GM20000 (cell line): ENCODE data around the gene TMC2.

Experiments
- DNase-seq: peaks from one replicate; pipeline ENCODE4 v3.0.0; 2012; ENCODE audit warnings: low spot score
- TF ChIP-seq, protein P1 (sequence below): IDR thresholded peaks from 2 replicates; pipeline ENCODE4 v1.5.1; 2012; ENCODE audit warnings: mild to moderate bottlenecking, control low read depth; ENCODE audit errors: extremely low read depth, missing control alignments

The TMC2 gene

DNA sequence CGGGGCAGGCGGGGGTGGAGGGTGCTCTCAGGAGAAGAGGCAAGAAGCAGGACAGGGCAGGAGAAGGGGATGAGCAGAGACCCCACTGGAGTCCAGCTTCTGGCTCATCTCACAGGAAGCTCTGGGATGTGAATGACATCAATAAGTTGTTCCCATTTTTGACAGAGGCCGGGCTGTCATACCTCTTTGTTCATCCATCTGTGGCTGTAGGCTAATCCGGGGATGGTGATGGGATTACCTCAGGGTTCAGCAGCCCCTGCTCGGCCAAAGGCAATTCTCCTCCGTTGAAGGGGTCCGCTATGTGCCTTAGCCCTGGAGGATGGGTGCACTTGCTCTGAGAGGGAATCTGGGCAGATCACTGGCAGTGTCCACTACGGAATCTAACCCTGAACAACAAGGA is 3.3 kb upstream of the TMC2 start:
- DNase-seq, result no peak
- TF ChIP-seq, protein P1, sequence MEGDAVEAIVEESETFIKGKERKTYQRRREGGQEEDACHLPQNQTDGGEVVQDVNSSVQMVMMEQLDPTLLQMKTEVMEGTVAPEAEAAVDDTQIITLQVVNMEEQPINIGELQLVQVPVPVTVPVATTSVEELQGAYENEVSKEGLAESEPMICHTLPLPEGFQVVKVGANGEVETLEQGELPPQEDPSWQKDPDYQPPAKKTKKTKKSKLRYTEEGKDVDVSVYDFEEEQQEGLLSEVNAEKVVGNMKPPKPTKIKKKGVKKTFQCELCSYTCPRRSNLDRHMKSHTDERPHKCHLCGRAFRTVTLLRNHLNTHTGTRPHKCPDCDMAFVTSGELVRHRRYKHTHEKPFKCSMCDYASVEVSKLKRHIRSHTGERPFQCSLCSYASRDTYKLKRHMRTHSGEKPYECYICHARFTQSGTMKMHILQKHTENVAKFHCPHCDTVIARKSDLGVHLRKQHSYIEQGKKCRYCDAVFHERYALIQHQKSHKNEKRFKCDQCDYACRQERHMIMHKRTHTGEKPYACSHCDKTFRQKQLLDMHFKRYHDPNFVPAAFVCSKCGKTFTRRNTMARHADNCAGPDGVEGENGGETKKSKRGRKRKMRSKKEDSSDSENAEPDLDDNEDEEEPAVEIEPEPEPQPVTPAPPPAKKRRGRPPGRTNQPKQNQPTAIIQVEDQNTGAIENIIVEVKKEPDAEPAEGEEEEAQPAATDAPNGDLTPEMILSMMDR, result no peak

DNA sequence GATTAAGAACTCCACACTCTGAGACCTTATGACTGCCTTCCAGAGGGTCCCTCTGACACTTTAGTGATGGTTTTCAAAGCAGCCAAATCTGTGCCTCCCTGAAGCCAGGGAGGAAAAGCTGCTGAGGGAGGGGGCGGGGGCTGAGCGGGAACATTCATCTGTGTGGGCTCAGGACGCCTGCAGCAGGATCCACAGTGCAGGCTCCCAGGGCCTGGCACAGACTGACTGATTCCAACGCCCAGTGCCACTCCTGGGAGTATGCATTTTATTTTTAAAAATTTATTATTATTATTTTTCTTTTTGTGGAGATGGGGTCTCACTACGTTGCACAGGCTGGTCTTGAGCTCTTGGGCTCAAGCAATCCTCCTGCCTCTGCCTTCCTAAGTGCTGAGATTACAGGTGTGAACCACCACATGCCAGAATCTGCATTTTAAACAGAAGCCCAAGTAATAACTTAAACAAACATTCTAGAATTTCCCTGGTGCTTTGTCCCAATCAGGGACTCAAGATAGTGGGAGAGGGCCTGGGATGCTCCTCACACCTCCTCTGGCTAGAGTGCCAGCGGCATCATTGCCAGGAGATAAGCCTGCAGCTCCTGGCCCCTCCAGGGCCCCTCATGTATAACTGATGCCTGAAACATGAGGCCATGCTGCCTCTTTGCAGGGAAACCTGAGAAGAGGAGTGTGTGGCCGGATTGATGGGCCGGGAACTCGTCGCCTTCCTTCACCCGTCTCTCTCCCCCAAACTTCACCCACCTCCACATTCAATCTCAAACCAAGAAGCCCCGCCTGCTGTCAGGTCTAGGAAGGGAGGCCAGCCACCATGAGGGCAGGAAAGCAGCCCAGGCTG is 438 bp upstream of the TMC2 start:
- DNase-seq, result no peak
- TF ChIP-seq, protein P1, result no peak

DNA sequence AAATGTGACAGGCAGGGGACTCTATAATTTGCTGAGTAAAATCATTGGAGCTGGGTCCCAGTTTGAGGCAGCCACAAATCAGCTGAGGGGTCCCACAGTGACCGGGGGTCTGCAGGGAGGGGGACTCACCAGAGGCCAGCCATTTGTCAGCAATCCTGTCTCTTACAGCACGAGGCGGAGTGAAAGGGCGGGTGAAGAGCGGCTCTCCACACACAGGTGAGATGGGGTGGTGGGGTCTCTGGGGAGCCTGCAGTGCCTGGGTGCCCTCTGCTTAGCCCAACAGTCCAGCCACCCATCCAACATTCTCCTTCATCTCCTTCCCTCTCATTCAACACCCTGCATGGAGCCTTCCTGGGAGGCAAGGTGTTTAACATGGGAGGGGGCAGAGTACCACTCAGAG is 728 bp downstream of the TMC2 start:
- no peak for DNase-seq

DNA sequence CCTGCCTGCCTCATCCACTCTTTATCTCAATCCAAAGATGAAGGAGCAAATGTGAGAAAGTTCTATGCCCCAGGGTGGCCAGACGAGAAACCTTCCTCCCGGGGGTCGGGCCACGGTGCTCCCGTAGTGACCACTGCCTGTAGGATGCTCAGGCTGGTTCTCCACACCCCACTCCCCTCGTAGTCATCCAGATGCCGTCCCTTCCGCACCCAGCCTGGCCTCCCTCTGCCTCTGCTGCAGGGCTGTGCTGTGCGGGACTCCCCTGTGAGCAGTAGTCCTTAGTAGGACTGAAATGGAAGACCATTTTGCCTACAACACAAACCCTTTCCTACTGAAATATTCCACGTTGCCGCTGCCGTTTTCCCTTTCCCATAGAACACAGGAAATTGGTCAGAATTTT is 2.0 kb downstream of the TMC2 start:
- TF ChIP-seq, protein P1, result no peak
- no peak for DNase-seq

More for the DNA sequence above, 728 bp downstream of the TMC2 start:
- TF ChIP-seq, protein P1, result no peak

DNA sequence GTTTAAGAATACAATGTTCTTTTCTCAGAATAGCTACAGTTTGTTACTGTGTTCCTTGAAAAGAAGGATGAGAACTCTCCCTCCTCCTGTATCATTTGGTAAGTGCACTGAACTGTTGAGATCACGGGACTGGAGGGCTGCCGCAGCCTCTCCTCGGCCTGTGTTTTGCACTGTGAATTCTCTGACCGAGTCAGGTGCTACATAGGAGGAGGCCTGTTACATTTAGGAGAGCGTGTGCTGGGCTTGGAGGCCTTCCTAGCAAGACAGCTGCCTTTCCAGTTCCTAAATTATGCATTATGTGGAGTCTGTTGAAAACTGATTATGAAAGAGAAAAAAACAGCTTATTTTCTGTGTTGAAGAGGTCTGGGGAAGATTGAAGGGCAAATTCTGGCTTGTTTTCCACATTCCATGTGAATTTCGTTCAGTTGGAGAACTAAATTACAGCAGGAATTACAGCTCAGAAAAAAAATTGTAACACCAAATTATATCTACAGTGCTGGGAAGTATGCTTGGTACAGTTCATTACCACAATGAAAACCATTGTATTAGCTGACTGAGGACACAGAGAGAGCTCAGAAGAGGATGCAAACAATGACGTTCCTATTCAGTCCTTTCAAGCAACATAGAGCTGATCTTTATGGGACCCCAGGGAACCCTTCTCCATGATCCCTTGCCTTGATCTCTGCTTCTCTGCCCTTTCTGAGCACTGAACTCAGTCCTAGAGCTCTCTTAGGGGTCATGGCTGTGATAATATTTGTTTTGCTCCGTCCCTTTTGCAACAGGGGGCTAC is 2.8 kb downstream of the TMC2 start:
- DNase-seq, result no peak
- TF ChIP-seq, protein P1, result no peak

DNA sequence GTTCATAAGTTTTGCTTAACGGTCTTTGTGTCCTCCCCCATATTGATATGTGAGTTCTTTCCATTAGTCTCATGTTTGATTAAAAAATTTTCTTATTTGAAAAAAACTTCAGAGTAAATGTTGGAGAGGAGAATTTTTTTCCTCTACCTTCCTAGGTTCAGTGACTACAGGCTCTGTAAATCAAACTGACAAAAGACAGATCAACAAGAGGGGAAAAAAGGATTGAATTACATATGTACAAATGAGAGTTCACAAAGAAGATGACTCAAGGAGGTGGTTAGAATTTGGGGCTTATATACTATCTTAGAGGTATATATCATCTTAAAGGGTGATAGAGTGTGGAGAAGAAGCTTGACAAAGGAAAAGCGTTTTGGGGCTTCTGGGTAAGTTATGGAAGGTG is 5.6 kb downstream of the TMC2 start:
- TF ChIP-seq, protein P1, result no peak
- DNase-seq, result no peak

DNA sequence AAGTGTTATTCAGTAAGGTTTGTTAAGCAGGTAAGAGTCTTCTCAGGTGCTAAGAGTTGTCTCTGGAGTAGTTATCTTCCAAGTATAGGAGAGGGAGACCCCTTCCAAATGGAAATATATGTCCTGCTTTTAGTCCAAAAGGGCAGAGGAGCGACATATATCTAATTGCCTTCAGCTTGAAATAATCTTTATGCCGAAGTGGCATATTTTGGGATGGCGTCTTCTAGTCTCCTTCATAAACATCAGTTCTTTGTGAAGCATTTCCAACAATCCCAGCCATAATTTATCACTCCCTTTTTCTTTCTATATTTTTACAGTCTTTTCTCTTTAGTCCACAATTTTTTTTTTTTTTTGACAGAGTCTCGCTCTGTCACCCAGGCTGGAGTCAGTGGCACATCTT is 6.0 kb downstream of the TMC2 start:
- TF ChIP-seq, protein P1, result no peak
- no peak for DNase-seq
